Hematopoietic multipotent progenitor cell treated with erythropoietin and hydrocortisone succinate and interleukin-3 and kit ligand, for 8 days (in vitro differentiated cells): ENCODE results near the gene SPATA6L.

Experiments used
- DNase-seq: peaks from one replicate; pipeline ENCODE4 v3.0.0-alpha.2; 2015

Gene SPATA6L

GRCh38 chr9:4581861-4582565 lies 84.3 kb downstream of the SPATA6L start:
- DNase-seq, result no peak

- no peak for DNase-seq
Measured at GRCh38 chr9:4581035-4581760, 85.1 kb downstream of the SPATA6L start.

- no peak for DNase-seq
Measured at GRCh38 chr9:4579001-4579400, 87.3 kb downstream of the SPATA6L start.

GRCh38 chr9:4576448-4576847 lies 89.8 kb downstream of the SPATA6L start:
- DNase-seq, result no peak

- no peak for DNase-seq
Measured at GRCh38 chr9:4575997-4576396, 90.3 kb downstream of the SPATA6L start.

- DNase-seq, result no peak
Measured at GRCh38 chr9:4574657-4575243, 91.5 kb downstream of the SPATA6L start.

- DNase-seq, result no peak
Measured at GRCh38 chr9:4573634-4574389, 92.5 kb downstream of the SPATA6L start.

GRCh38 chr9:4573176-4573575 lies 93.1 kb downstream of the SPATA6L start:
- DNase-seq, result no peak

- no peak for DNase-seq
Measured at GRCh38 chr9:4572184-4572826, 94.0 kb downstream of the SPATA6L start.

- DNase-seq, result no peak
Measured at GRCh38 chr9:4569101-4569500, 97.2 kb downstream of the SPATA6L start.

GRCh38 chr9:4567601-4568000 lies 98.7 kb downstream of the SPATA6L start:
- no peak for DNase-seq

- no peak for DNase-seq
Measured at GRCh38 chr9:4566806-4567205, 99.5 kb downstream of the SPATA6L start.

- DNase-seq, result peak; percentile 38
Measured at GRCh38 chr9:4563105-4563504, 103.2 kb downstream of the SPATA6L start.

- no peak for DNase-seq
Measured at GRCh38 chr9:4559261-4560182, 106.8 kb downstream of the SPATA6L start.

GRCh38 chr9:4558371-4558998 lies 107.8 kb downstream of the SPATA6L start:
- no peak for DNase-seq

- DNase-seq, result no peak
Measured at GRCh38 chr9:4555236-4555635, 111.0 kb downstream of the SPATA6L start.

GRCh38 chr9:4553951-4554381 lies 112.3 kb downstream of the SPATA6L start:
- no peak for DNase-seq

- no peak for DNase-seq
Measured at GRCh38 chr9:4550777-4551484, 115.3 kb downstream of the SPATA6L start.

GRCh38 chr9:4549751-4550295 lies 116.5 kb downstream of the SPATA6L start:
- DNase-seq, result no peak
